Astrocyte (in vitro differentiated cells and primary cell): Measurements from ENCODE around the gene FAM9B. TPM values are rescaled to one million over a fixed set of nuclear protein-coding genes. Genes with fewer than 3 reads are reported as not detected.
A peak's percentile ranks its signal among the peaks of the same experiment; 100 is the strongest.
"Not testable (repeated sequence)": the region's sequence is repeated elsewhere in the genome, so short reads cannot be mapped to it uniquely, and the experiment has no call there.

Source experiments
- DNase-seq: peaks from one replicate; pipeline ENCODE4 v3.0.0-alpha.2; 2010; ENCODE audit warnings: low read depth
- FAIRE-seq: peaks from 2 replicates; lab custom pipeline; 2011; peaks lifted over from hg19 to GRCh38; lab: Jason Lieb, UNC
- H2AFZ ChIP-seq: 2 replicates; pipeline ENCODE4 v1.6.0; 2012; ENCODE audit warnings: low read depth, low read length, inconsistent platforms
- H3K27ac ChIP-seq: 2 replicates; pipeline ENCODE4 v1.5.1; 2011; ENCODE audit warnings: low read depth, low read length, inconsistent platforms
- H3K27me3 ChIP-seq: 2 replicates; pipeline ENCODE4 v1.6.0; 2011; ENCODE audit warnings: low read length, inconsistent platforms; ENCODE audit not compliant: insufficient read depth
- H3K36me3 ChIP-seq: 2 replicates; pipeline ENCODE4 v1.5.1; 2011; ENCODE audit warnings: low read length, inconsistent platforms; ENCODE audit not compliant: insufficient read depth
- H3K4me1 ChIP-seq: 2 replicates; pipeline ENCODE4 v1.5.1; 2011; ENCODE audit warnings: low read length, inconsistent platforms; ENCODE audit not compliant: insufficient read depth
- H3K4me2 ChIP-seq: 2 replicates; pipeline ENCODE4 v1.6.0; 2012; ENCODE audit warnings: low read length, inconsistent platforms
- H3K4me3 ChIP-seq: 2 replicates; pipeline ENCODE4 v1.5.1; 2011; ENCODE audit warnings: low read depth, mild to moderate bottlenecking, low read length, inconsistent platforms; ENCODE audit not compliant: insufficient read depth
- H3K79me2 ChIP-seq: 2 replicates; pipeline ENCODE4 v1.6.0; 2012; ENCODE audit warnings: mild to moderate bottlenecking, low read length, inconsistent platforms; ENCODE audit not compliant: insufficient read depth
- H3K9ac ChIP-seq: 2 replicates; pipeline ENCODE4 v1.6.0; 2012; ENCODE audit warnings: mild to moderate bottlenecking, low read length, inconsistent platforms
- H3K9me3 ChIP-seq: 2 replicates; pipeline ENCODE4 v1.5.1; 2012; ENCODE audit warnings: low read depth, mild to moderate bottlenecking, low read length, inconsistent platforms; ENCODE audit not compliant: insufficient read depth
- H4K20me1 ChIP-seq: 2 replicates; pipeline ENCODE4 v1.6.0; 2012; ENCODE audit warnings: low read length, inconsistent platforms; ENCODE audit not compliant: insufficient read depth
- H3K27ac Mint-ChIP-seq: one replicate; pipeline ENCODE4 v1.8.0; 2021; ENCODE audit warnings: mild to moderate bottlenecking, mixed read lengths; ENCODE audit not compliant: unreplicated experiment
- H3K27me3 Mint-ChIP-seq: one replicate; pipeline ENCODE4 v1.8.0; 2021; ENCODE audit warnings: low read depth, mixed read lengths; ENCODE audit not compliant: unreplicated experiment
- H3K36me3 Mint-ChIP-seq: one replicate; pipeline ENCODE4 v1.8.0; 2021; ENCODE audit warnings: low read depth, mixed read lengths; ENCODE audit not compliant: unreplicated experiment
- H3K4me1 Mint-ChIP-seq: one replicate; pipeline ENCODE4 v1.8.0; 2021; ENCODE audit warnings: low read depth, mixed read lengths; ENCODE audit not compliant: unreplicated experiment
- H3K4me3 Mint-ChIP-seq: one replicate; pipeline ENCODE4 v1.8.0; 2021; ENCODE audit warnings: mild to moderate bottlenecking, moderate library complexity, mixed read lengths; ENCODE audit not compliant: unreplicated experiment
- H3K9me3 Mint-ChIP-seq: one replicate; pipeline ENCODE4 v1.8.0; 2021; ENCODE audit warnings: mild to moderate bottlenecking, mixed read lengths; ENCODE audit not compliant: unreplicated experiment
- CTCF ChIP-seq: IDR thresholded peaks from 2 replicates; pipeline ENCODE4 v1.5.1; 2011; ENCODE audit warnings: low read depth, mild to moderate bottlenecking, inconsistent platforms, low read length, moderate library complexity; ENCODE audit not compliant: insufficient read depth
- EZH2 ChIP-seq: IDR thresholded peaks from 2 replicates; pipeline ENCODE4 v1.6.1; 2012; ENCODE audit warnings: mild to moderate bottlenecking, low read length, inconsistent platforms; ENCODE audit not compliant: insufficient read depth
- total RNA-seq: library from RNA; stranded (reverse); gene quantifications from 2 replicates; pipeline ENCODE4 v1.2.1, GENCODE V29; 2021

The FAM9B gene
- total RNA-seq, 1 donor from 2014 or later: not detected

DNA sequence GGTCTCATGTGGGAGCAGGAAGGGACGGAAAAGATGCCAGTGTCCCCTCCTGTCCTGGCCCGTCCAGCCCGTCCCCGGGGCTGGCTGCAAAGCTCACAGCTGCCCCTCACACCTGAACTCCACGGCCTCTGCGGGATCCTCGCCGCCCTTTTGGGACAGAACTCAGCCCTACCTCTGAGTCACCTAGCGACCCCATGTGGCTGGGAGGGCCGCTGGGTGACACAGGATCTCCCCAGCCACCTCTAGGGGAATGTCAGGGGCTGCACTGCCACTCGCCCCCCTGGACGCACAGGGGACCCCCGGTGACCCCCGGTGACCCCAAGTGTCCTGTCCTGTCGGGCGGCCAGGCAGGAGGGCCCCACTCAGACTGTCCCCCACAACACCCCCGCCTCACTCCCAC lies 748 bp downstream of the FAM9B start:
- no peaks in the 10 kb centered on the region for H4K20me1 ChIP-seq
- H2AFZ ChIP-seq: no peak overlapping the region
- H3K79me2 ChIP-seq: no peaks in the 10 kb centered on the region
- no peaks in the 10 kb centered on the region for H3K27me3 ChIP-seq
- TF ChIP-seq CTCF: no peak
- no peak for TF ChIP-seq EZH2
- no peak overlapping the region for H3K9ac ChIP-seq
- no peaks in the 10 kb centered on the region for H3K4me1 Mint-ChIP-seq
- no peaks in the 10 kb centered on the region for H3K36me3 ChIP-seq
- no peak for FAIRE-seq
- no peak overlapping the region for H3K4me3 Mint-ChIP-seq
- H3K4me1 ChIP-seq: no peaks in the 10 kb centered on the region
- H3K4me2 ChIP-seq: no peak overlapping the region
- H3K9me3 ChIP-seq: no peaks in the 10 kb centered on the region
- peaks cover 3% of the 10 kb centered on the region for H3K27me3 Mint-ChIP-seq
- no peak for DNase-seq
- H3K36me3 Mint-ChIP-seq: no peaks in the 10 kb centered on the region
- H3K4me3 ChIP-seq: no peak overlapping the region
- H3K27ac ChIP-seq: no peak overlapping the region
- H3K9me3 Mint-ChIP-seq: peaks cover 2% of the 10 kb centered on the region
- no peak overlapping the region for H3K27ac Mint-ChIP-seq

- no peak for TF ChIP-seq EZH2
- TF ChIP-seq CTCF: no peak
- H3K27ac ChIP-seq: no peak overlapping the region
- no peak overlapping the region for H3K27ac Mint-ChIP-seq
- H3K9ac ChIP-seq: no peak overlapping the region
- no peaks in the 10 kb centered on the region for H3K36me3 ChIP-seq
- no peak overlapping the region for H3K4me3 ChIP-seq
- H3K79me2 ChIP-seq: no peaks in the 10 kb centered on the region
- no peak overlapping the region for H2AFZ ChIP-seq
- H3K4me1 Mint-ChIP-seq: no peaks in the 10 kb centered on the region
- no peaks in the 10 kb centered on the region for H3K9me3 Mint-ChIP-seq
- no peaks in the 10 kb centered on the region for H3K36me3 Mint-ChIP-seq
- H3K4me2 ChIP-seq: no peak overlapping the region
- no peaks in the 10 kb centered on the region for H3K27me3 Mint-ChIP-seq
- no peak for DNase-seq
- H3K27me3 ChIP-seq: no peaks in the 10 kb centered on the region
- H3K4me1 ChIP-seq: no peaks in the 10 kb centered on the region
- H3K4me3 Mint-ChIP-seq: no peak overlapping the region
- FAIRE-seq: peak; percentile 88
- H3K9me3 ChIP-seq: no peaks in the 10 kb centered on the region
- no peaks in the 10 kb centered on the region for H4K20me1 ChIP-seq
Measured at GRCh38 chrX:9023293-9023692, 10.6 kb downstream of the FAM9B start.

DNA sequence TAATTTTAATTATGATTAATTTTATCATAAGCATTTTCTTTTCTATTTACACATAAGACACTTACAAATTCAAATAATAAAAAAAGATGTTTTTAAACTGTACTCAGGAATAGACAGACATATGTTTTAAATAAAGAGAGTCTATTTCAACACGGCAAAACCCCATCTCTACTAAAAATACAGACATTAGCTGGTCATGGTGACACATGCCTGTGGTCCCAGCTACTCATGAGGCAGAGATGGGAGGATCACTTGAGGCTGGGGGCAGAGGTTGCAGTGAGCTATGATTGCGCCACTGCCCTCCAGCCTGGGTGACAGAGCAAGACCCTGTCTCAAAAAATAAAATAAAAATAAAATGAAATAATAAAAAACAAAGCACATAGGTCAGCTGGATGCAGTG lies 14.8 kb downstream of the FAM9B start:
- no peaks in the 10 kb centered on the region for H3K27me3 ChIP-seq
- FAIRE-seq (no peak), DNase-seq (no peak)
- H3K9ac ChIP-seq: no peak overlapping the region
- Mint-ChIP-seq H3K36me3 (no peaks in the 10 kb centered on the region), H3K4me3 (no peak overlapping the region), H3K27ac (no peak overlapping the region), H3K27me3 (no peaks in the 10 kb centered on the region), H3K9me3 (no peaks in the 10 kb centered on the region), H3K4me1 (no peaks in the 10 kb centered on the region)
- H3K4me3 ChIP-seq: no peak overlapping the region
- no peaks in the 10 kb centered on the region for H3K79me2 ChIP-seq
- no peak overlapping the region for H3K27ac ChIP-seq
- no peaks in the 10 kb centered on the region for H4K20me1 ChIP-seq
- H3K36me3 ChIP-seq: no peaks in the 10 kb centered on the region
- H3K4me2 ChIP-seq: no peak overlapping the region
- TF ChIP-seq EZH2: no peak
- TF ChIP-seq CTCF: no peak
- no peaks in the 10 kb centered on the region for H3K9me3 ChIP-seq
- no peak overlapping the region for H2AFZ ChIP-seq
- H3K4me1 ChIP-seq: no peaks in the 10 kb centered on the region

DNA sequence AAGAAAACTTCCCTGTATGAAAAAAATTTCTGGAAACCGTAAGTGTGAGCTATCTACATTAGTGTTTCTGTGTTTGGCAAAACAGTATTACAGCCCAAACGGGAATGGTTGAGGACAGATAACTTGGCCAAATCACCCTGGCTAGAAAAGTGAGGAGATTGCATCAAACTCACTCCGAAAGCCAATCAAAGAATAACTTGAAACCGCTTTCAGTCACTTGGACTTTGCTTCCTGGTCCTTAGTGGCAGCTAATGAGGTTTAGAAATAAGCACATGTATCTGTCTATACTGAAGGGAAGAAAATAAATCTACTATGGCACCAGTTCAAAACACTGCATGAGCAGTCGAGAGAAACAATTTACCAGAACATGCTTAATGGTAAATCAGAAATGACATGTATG lies 15.6 kb downstream of the FAM9B start:
- not testable (repeated sequence) for H3K36me3 Mint-ChIP-seq

More for the DNA sequence above, 15.6 kb downstream of the FAM9B start:
- not testable (repeated sequence) for H3K27ac ChIP-seq, H3K9me3 ChIP-seq, H3K27ac Mint-ChIP-seq, DNase-seq, H3K4me3 Mint-ChIP-seq, H3K36me3 ChIP-seq, H3K4me1 Mint-ChIP-seq, H3K9me3 Mint-ChIP-seq, H4K20me1 ChIP-seq, FAIRE-seq, H3K9ac ChIP-seq, H3K4me1 ChIP-seq, H3K27me3 ChIP-seq, H3K4me3 ChIP-seq, H3K27me3 Mint-ChIP-seq, H3K79me2 ChIP-seq, H3K4me2 ChIP-seq, H2AFZ ChIP-seq
